Spleen (tissue), 7 donors: Measurements from ENCODE around the gene TMEM88.

ENCODE experiments used
- CTCF ChIP-seq, 11 experiments: fragments of 200-600 bp in 7 of 11; fragments of 450-650 bp in 4 of 11; sonication (generic) in 4 of 11; IDR thresholded peaks in 8 of 11; conservative IDR thresholded peaks in 3 of 11; 1 replicate in 7 of 11; 2 replicates in 4 of 11; pipeline versions ENCODE4 v1.4.0 to v1.8.0; 2016 to 2021; ENCODE audit warnings: antibody characterized with exemption in 11 of 11, inconsistent platforms in 4 of 11, mild to moderate bottlenecking in 1 of 11
- POLR2A ChIP-seq, 3 donors: fragments of 450-650 bp; IDR thresholded peaks; one replicate each; pipeline ENCODE4 v1.5.1; 2017; ENCODE audit warnings: antibody characterized with exemption in 3 of 3, mild to moderate bottlenecking in 1 of 3
- donor health status: DM: no; HTN: no; CAD: no; lungs with moderate emphysema.
- donor health status: DM: no; HTN: no; CAD: no.
- donor health status: DM: no; HTN: no; CAD: no.

- TF ChIP-seq CTCF (IDR thresholded peaks at IDR 0.05 in 8 of 11, conservative IDR thresholded peaks at IDR 0.05 in 3 of 11) (peak in 9 of 11 experiments; percentile 31 to 67 (median 47)), POLR2A (IDR thresholded peaks at IDR 0.05) (no peak)
These were observed 42.9 kb downstream of the TMEM88 start for GRCh38 chr17:7897773-7898172.
